GM20000 (cell line): ENCODE measurements around the gene LRP8.

Source experiments
- DNase-seq: peaks from one replicate; pipeline ENCODE4 v3.0.0; 2012; ENCODE audit warnings: low spot score
- CTCF ChIP-seq: IDR thresholded peaks from 2 replicates; pipeline ENCODE4 v1.5.1; 2012; ENCODE audit warnings: mild to moderate bottlenecking, control low read depth; ENCODE audit errors: extremely low read depth, missing control alignments

LRP8 gene

GRCh38 chr1:53299233-53299632 lies 28.6 kb downstream of the LRP8 start:
- DNase-seq: no peak
- no peak for TF ChIP-seq CTCF

DNA sequence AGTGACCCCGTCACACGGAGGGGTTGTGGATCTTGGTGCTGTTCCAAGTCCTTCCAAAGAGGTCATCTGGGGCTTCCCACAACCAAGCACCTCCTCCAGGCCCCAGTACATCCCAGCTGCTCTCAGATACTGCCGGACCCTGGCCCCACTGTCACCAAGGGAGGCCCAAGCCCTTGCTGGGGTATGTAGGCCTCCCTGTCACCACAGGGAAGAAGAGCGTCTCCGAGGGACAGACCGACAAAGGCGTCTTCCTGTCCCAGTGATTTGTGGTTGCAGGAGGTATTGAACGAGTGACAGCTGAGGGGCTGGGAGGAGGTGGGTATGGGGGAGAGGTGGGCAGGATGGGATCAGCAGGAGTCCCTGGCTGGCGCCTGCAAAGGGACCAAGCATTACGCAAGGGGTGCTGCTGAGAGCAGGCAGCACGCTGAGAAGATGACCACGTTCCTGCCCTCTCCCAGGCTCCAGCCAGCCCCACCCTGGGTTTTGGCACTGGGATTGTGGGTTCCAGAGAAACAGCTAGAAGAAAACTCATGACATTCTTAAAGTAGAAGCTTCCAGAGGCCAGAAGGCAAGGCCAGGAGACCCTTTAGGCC lies 29.7 kb downstream of the LRP8 start:
- TF ChIP-seq CTCF: no peak
- DNase-seq: no peak

DNA sequence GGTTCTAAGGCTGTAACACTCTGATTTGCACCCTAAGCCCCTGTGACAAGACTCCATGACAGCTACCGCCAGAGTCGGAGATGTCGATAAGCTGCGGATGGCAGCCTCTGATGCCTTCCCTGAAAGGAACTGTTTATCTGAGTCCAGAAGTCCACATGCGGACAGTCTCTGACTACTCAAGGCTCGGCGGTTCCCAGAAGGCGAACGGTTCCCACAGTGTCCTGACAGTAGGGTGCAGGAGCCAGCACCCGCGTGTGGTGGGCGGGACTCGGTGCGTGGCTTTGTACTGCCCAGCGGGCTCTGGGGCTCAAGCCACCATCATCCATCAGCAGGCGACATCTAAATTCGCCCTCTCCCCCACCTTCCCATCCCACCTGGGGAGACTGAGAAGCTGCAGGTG lies 30.7 kb downstream of the LRP8 start:
- DNase-seq: no peak
- no peak for TF ChIP-seq CTCF

DNA sequence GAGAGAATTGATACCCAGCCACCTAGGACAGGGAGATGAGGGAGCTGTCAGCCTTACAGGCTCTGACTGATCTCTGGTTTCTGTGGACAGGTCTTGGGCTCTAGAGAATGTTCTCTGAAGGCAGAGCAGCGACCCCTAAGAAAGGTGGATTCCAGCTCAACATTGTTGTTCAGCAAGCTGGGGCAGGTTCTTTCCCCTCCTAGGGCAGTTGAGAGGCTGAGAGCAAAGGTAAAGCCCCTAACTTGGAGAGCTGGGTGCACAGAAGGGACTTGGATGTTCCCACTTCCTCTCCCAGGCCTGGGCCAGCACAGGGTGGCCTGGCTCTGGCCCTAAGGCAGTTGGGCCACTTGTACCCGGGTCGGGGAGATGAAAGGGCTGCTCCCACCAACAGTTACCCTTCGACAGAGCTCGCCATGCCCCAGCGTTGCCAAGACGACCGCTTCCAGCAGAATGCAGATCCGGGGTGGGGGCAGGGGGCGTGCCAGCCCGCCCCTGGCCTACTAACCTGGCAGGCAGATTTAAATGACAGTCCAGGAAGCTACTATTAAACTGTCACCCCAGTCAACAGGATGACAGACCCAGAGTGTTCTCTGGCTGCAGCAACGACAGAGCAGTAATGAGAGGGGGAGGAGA lies 31.6 kb downstream of the LRP8 start:
- no peak for TF ChIP-seq CTCF
- peak; percentile 68 for DNase-seq

GRCh38 chr1:53295726-53296116 lies 32.1 kb downstream of the LRP8 start:
- no peak for TF ChIP-seq CTCF
- no peak for DNase-seq

DNA sequence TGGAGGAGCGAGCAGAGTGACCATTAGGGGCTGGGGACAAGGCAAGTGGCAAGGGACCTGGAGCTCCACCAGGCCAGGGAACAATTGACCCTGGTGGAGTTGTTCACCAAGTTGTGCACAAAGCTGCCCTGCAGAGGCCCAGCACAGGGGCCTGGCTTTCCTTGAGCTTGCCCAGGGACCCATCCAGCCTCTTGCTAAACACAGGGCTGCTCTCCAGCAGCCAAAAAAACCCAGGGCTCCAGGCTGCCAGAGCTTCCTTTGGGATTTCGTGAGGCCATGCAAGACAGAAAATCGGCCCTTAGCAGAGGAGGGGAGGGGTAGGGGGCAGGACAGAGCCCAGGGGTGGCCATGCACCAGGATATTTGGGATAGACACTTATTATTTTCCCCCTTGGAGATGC lies 32.6 kb downstream of the LRP8 start:
- no peak for TF ChIP-seq CTCF

GRCh38 chr1:53294567-53294966 lies 33.3 kb downstream of the LRP8 start:
- TF ChIP-seq CTCF: no peak
- peak; percentile 48 for DNase-seq

More for the DNA sequence above, 32.6 kb downstream of the LRP8 start:
- no peak for DNase-seq
